AG04449 (cell line): ENCODE results near the gene COL5A1.

Experiments used
- CTCF ChIA-PET: fragments of 350-600 bp; formaldehyde crosslinking; extraction: SDS; loops from one replicate; lab custom pipeline; 2021; ENCODE audit warnings: antibody characterized with exemption; lab: Yijun Ruan, JAX
- POLR2A ChIA-PET: fragments of 400-600, 350-600 bp; formaldehyde crosslinking; extraction: SDS; loops from one replicate; lab custom pipeline; 2020; ENCODE audit warnings: antibody characterized with exemption, inconsistent platforms; lab: Yijun Ruan, JAX
- DNase-seq: peaks from one replicate; pipeline ENCODE4 v3.0.0-alpha.2; 2010; ENCODE audit warnings: low read depth, low spot score
- H3K4me3 ChIP-seq: 2 replicates; pipeline ENCODE4 v1.5.1; 2011; ENCODE audit warnings: low read depth, mild to moderate bottlenecking, control low read depth, low read length
- CTCF ChIP-seq: IDR thresholded peaks from one replicate; pipeline ENCODE4 v1.5.1; 2011; ENCODE audit warnings: mild to moderate bottlenecking, moderate library complexity, low read length, control low read depth, inconsistent platforms; ENCODE audit not compliant: insufficient read depth; ENCODE audit errors: missing control alignments

COL5A1 gene

GRCh38 chr9:134739660-134739968, 98.0 kb downstream of the COL5A1 start:
- no peak for DNase-seq
- CTCF ChIA-PET = interaction anchor here (0.8 to 6.3 kb wide), 13 partner anchors 10 to 291 kb away, joined by 3 to 52 read pairs (median 4); no protein-coding TSS in a partner anchor
- POLR2A ChIA-PET = no interaction called here
- no peak for TF ChIP-seq CTCF
- no peak overlapping the region for H3K4me3 ChIP-seq

- CTCF ChIA-PET = interaction anchor here (0.9 to 6.3 kb wide), 11 partner anchors 10 to 291 kb away, joined by 3 to 52 read pairs (median 4); no protein-coding TSS in a partner anchor
- no peak for DNase-seq
- TF ChIP-seq CTCF = no peak
- POLR2A ChIA-PET = no interaction called here
- H3K4me3 ChIP-seq = no peak overlapping the region
These were observed 98.5 kb downstream of the COL5A1 start for GRCh38 chr9:134740071-134740470.

- ChIA-PET POLR2A (no interaction called here), CTCF (interaction anchor here (1.3 to 1.9 kb wide), 2 partner anchors 14 to 292 kb away, joined by 4 to 9 read pairs; no protein-coding TSS in a partner anchor)
- TF ChIP-seq CTCF = no peak
- DNase-seq = no peak
- H3K4me3 ChIP-seq = no peak overlapping the region
These were observed 100.2 kb downstream of the COL5A1 start for GRCh38 chr9:134741846-134742245.

- TF ChIP-seq CTCF = no peak
- no peak overlapping the region for H3K4me3 ChIP-seq
- POLR2A ChIA-PET = no interaction called here
- CTCF ChIA-PET = interaction anchor here (1.1 to 1.9 kb wide), 5 partner anchors 9 to 293 kb away, joined by 3 to 9 read pairs (median 4); no protein-coding TSS in a partner anchor
- no peak for DNase-seq
These were observed 101.4 kb downstream of the COL5A1 start for GRCh38 chr9:134742822-134743535.

GRCh38 chr9:134743853-134744252, 102.2 kb downstream of the COL5A1 start:
- DNase-seq = no peak
- no peak overlapping the region for H3K4me3 ChIP-seq
- ChIA-PET CTCF (interaction anchor here (1.1 to 1.9 kb wide), 3 partner anchors 8 to 294 kb away, joined by 3 to 9 read pairs (median 3); no protein-coding TSS in a partner anchor), POLR2A (no interaction called here)
- no peak for TF ChIP-seq CTCF
